ENCODE results near the gene MMD.
"Not testable (repeated sequence)": the region's sequence is repeated elsewhere in the genome, so short reads cannot be mapped to it uniquely, and the experiment has no call there.

MMD gene
- long read RNA-seq, donor 1, transcript MMD-201 (7 exons, 2,735 nt), result major isoform, 6 of 8 reads
- long read RNA-seq, donor 1, partial matches to known transcripts, result 0 of 8 reads
- long read RNA-seq, donor 1, other reads (novel, unspliced or antisense), result 0 of 8 reads
- long read RNA-seq, donor 2, transcript MMD-201 (7 exons, 2,735 nt), result major isoform, 7 of 7 reads
- long read RNA-seq, donor 2, partial matches to known transcripts, result 0 of 7 reads
- long read RNA-seq, donor 2, other reads (novel, unspliced or antisense), result 0 of 7 reads
- long read RNA-seq, donor 3, partial matches to known transcripts, result 0 of 2 reads
- long read RNA-seq, donor 3, other reads (novel, unspliced or antisense), result 0 of 2 reads
- long read RNA-seq, donor 4, transcript MMD-201 (7 exons, 2,735 nt), result major isoform, 7 of 77 reads
- long read RNA-seq, donor 4, partial matches to known transcripts, result 69 of 77 reads
- long read RNA-seq, donor 4, other reads (novel, unspliced or antisense), result 0 of 77 reads
- long read RNA-seq, donor 5, transcript MMD-201 (7 exons, 2,735 nt), result major isoform, 11 of 13 reads
- long read RNA-seq, donor 5, partial matches to known transcripts, result 0 of 13 reads
- long read RNA-seq, donor 5, other reads (novel, unspliced or antisense), result 0 of 13 reads
- long read RNA-seq, donor 6, transcript MMD-201 (7 exons, 2,735 nt), result major isoform, 10 of 11 reads
- long read RNA-seq, donor 6, partial matches to known transcripts, result 0 of 11 reads
- long read RNA-seq, donor 6, other reads (novel, unspliced or antisense), result 0 of 11 reads
- long read RNA-seq, donor 7, result 0 reads
- long read RNA-seq, donor 8, transcript MMD-201 (7 exons, 2,735 nt), result major isoform, 9 of 10 reads
- long read RNA-seq, donor 8, partial matches to known transcripts, result 0 of 10 reads
- long read RNA-seq, donor 8, other reads (novel, unspliced or antisense), result 0 of 10 reads

DNA sequence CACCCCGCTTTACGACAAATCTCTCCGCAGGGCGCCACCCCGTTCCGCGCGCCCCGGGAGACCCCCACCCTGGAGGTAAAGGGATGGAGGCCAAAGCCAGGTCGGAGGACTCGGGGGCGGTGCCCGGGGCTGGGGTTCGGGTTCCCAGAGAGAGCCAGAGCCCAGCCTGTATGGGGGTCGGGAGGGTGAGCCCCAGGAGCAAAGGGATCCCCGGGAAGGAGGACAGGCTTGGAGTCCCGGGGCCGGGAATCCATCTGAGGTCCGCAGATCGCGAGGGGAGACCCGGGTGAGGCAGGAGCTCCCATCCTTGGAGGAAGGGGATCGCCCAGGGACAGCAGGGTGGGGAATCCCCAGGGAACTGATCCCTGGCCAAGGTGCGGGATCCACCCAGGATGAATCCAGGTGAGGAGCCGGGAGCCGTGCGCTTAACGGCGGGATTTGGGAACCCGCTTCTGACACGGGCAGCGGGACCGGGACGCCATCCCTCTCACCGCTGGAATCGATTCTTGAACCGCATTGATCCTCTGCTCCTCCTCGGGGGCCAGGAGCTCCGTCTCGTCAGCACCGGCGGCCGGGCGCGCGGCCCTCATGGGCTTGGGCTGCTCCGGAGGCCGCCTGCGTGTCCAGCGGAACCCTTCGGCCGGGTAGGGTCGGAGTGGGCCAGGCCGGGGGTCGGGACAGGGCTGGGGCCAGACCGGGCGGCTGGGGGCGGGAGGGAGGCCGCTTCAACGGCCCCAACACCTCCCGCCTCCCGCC is at the start of gene MMD:
Gene MMD (minus strand): TSS at position 657 of the 756 bp plus-strand sequence. CDS start 140 bp downstream, at position 517.
- peak; percentile 84 for DNase-seq

DNA sequence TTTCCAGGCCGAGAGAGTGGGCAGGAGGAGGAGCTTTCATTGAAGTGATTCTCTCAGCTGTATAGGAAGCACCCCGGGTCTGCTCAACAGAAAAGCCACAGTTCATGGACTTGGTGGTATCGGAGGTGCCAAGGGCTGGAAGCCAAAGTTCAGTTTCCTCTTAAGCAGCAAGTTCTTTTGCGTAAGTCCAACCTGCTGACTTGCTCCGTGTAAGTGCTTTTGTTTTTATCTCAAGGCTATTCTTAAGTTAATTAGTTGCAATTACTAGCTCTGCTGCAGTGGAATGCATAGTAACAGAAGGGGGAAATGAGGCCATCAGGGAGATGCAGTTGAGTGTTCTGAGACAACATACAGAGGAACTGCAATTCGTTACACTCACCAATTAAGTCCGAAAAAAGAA is 45.0 kb upstream of the MMD start:
- no peak for DNase-seq

- DNase-seq, result not testable (repeated sequence)
Observed at GRCh38 chr17:55465771-55466170, 44.1 kb upstream of the MMD start.

DNA sequence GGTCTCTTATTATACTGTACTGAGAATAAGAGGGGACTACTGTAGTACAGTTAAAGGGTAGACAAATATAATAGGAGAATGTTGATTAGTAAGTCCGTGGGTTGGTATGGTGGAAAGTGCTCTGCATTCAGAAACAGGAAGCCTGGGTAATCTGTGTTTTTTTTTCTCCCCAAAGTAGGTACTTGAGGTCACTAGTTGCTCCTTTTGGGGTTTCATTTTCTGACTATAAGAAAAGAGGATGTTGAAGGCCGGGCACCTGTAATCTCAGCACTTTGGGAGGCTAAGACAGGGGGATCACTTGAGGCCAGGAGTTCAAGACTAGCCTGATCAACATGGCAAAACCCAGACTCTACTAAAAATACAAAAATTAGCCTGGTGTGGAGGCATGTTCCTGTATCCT is 42.0 kb upstream of the MMD start:
- no peak for DNase-seq

GRCh38 chr17:55462711-55463110 is 41.1 kb upstream of the MMD start:
- DNase-seq, result no peak

GRCh38 chr17:55462234-55462633 is 40.6 kb upstream of the MMD start:
- no peak for DNase-seq

DNA sequence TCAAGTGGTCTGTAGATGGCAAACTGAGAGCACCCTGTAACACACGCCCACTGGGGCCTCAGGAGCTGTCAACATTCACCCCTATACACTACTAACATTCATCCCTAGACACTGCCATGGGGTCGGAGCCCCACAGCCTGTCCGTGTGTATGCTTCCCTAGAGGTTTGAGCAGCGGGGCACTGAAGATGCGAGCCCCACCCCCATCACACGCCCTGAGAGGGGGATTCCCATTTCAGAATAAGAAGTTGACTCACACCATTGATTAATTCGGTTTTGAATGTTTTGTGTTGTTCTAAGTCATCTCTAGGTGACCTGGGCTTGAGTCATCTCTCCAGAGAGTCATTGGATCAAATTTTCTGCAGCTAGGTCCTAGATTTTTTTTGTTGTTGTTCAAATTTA is 37.3 kb upstream of the MMD start:
- no peak for DNase-seq

- DNase-seq, result no peak
Observed at GRCh38 chr17:55458287-55458900, 36.8 kb upstream of the MMD start.

- DNase-seq, result no peak
Observed at GRCh38 chr17:55456307-55457240, 34.9 kb upstream of the MMD start.

GRCh38 chr17:55454906-55455474 is 33.4 kb upstream of the MMD start:
- no peak for DNase-seq

- no peak for DNase-seq
Observed at GRCh38 chr17:55453839-55454557, 32.4 kb upstream of the MMD start.

GRCh38 chr17:55452139-55452790 is 30.6 kb upstream of the MMD start:
- no peak for DNase-seq

DNA sequence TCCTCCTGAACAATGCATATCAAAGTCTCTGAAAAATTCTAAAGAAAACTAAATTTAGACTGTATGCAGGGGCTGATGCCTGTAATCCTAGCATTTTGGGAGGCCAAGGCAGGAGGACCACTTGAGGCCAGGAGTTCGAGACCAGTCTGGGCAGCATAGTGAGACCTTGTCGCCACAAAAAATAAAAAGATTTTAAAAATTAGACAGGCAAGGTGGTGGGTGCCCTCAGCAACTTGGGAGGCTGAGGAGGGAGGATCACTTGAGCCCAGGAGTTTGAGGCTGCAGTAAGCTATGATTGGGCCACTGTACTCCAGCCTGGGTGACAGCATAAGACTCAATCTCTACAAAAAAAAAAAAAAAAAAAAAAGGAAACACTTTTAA is 30.1 kb upstream of the MMD start:
- DNase-seq, result no peak

- no peak for DNase-seq
Observed at GRCh38 chr17:55451203-55451641, 29.6 kb upstream of the MMD start.

GRCh38 chr17:55450232-55450825 is 28.7 kb upstream of the MMD start:
- no peak for DNase-seq

- no peak for DNase-seq
Observed at GRCh38 chr17:55448681-55449080, 27.0 kb upstream of the MMD start.

DNA sequence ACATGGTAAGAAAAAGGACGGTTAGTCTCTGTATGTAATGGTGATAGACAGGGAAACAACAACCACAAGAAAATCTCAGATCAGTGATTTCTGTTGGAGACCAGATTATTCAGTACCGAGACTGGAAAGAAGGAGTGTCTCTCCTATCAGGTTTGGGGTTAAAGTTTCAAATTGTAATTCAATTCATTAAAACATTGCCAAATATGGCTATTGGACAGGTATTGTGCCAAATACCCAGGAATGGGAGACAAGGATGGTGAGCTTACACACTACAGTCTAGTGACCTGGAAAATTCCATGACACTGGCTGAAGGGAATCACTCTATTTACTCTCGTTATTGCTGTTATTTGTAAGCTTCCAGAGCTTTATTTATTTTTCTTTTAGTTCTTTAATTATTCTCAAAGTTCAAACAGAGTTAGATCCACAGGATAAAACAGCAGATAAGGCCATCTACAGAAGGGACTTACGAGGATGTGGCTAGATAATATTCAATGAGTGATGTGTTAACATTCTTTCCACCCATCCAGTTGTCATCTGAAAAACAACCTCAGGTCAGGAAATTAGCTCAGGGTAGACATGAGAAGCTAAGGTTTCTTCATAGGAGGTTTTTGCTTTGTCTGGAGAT is 25.1 kb upstream of the MMD start:
- no peak for DNase-seq

GRCh38 chr17:55446004-55446403 is 24.4 kb upstream of the MMD start:
- not testable (repeated sequence) for DNase-seq
